SKM-1 treated with dmso at 0.1 percent for 144 hours (cell line): ENCODE data around the gene RNH1.

Experiments used
- DNase-seq: peaks from one replicate; lab custom pipeline; 2025; ENCODE audit not compliant: unreplicated experiment; lab: John Stamatoyannopoulos, UW

The RNH1 gene

GRCh38 chr11:459511-460220, 47.4 kb downstream of the RNH1 start:
- DNase-seq: no peak

- DNase-seq: no peak
Observed at GRCh38 chr11:457111-457760, 49.8 kb downstream of the RNH1 start.

GRCh38 chr11:456533-456932, 50.5 kb downstream of the RNH1 start:
- DNase-seq: no peak

- DNase-seq: no peak
Observed at GRCh38 chr11:455566-456147, 51.4 kb downstream of the RNH1 start.

GRCh38 chr11:454801-455565, 52.1 kb downstream of the RNH1 start:
- no peak for DNase-seq

- no peak for DNase-seq
Observed at GRCh38 chr11:454043-454442, 53.0 kb downstream of the RNH1 start.

GRCh38 chr11:453564-453963, 53.5 kb downstream of the RNH1 start:
- DNase-seq: no peak

DNA sequence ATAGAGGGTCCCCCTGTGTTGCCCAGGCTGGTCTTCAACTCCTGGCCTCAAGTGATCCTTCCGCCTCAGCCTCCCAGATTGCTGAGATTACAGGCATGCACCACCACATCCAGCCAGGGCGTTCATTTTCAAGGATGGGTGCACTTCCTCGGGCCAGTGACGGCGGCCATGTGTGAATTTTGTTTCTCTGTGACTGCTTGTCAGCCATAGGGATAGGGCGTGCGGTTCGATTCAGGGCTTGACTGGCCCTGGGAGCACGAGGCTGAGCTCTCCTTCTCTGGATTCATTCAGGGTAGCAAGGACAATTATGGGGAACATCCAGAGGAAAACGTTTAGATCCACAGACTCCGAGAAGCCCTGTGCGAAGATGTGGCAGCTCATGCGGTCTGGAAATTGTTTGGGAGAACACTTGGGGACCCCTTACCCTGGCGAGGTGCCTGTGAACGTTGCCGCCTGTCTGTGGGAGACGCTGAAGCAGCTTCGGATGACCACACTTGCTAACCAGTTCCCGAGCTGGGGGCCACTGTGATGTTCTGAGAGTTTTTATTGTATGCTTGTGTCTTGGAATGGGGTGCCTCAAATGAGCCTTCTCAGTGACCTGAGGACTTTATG, 54.0 kb downstream of the RNH1 start:
- no peak for DNase-seq

- no peak for DNase-seq
Observed at GRCh38 chr11:452203-452744, 54.8 kb downstream of the RNH1 start.

DNA sequence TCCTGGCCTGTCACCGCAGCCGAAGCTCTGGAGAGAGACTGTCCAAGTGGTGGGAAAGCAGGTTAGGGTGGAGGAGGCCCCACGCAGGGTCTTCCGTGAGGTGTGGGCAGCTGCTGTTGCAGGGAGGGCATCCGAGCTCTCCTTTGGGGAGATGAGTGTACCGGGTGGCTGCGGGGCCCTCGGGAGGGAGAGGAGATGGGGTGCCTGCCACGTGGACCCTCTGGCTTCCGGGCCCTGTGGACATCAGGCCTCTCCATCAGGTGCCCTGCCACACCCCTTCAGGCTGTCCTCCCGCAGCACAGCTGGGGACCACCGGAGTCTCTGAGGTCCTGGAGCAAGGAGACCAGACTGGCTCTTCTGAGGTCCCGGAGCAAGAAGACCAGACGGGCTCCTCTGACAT, 55.3 kb downstream of the RNH1 start:
- no peak for DNase-seq

DNA sequence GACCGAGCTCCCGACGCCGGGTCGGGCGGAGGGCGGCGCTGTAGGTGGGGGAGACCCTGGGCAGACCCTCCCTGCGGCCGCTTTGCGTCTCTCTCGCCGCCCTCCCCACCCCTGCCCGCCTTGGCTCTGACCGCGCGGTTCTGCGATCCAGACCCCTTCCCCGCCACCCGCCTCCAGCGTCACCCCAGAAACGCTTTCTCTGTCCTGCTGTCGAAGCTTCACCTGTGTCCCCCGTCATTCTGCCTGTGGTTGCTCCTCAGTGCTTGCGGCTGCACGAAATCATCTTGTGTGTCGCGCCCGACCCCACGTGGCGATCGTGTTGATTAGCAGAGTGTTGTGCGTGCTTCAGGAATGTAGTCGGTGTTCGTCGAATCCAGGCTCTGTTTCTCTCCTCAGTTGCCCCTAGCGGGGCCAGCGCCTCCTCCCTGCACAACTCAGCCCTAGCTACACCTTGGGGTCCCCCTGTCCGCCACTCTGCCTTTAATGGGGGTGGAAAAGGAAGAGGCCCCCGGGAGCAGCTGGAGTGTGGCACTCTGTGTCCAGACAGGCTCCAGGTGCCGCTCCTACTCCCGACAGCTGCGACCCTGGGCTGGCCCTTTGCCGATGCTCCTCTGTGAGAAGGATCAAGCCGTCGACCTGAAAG, 56.1 kb downstream of the RNH1 start:
- DNase-seq: peak; percentile 36

DNA sequence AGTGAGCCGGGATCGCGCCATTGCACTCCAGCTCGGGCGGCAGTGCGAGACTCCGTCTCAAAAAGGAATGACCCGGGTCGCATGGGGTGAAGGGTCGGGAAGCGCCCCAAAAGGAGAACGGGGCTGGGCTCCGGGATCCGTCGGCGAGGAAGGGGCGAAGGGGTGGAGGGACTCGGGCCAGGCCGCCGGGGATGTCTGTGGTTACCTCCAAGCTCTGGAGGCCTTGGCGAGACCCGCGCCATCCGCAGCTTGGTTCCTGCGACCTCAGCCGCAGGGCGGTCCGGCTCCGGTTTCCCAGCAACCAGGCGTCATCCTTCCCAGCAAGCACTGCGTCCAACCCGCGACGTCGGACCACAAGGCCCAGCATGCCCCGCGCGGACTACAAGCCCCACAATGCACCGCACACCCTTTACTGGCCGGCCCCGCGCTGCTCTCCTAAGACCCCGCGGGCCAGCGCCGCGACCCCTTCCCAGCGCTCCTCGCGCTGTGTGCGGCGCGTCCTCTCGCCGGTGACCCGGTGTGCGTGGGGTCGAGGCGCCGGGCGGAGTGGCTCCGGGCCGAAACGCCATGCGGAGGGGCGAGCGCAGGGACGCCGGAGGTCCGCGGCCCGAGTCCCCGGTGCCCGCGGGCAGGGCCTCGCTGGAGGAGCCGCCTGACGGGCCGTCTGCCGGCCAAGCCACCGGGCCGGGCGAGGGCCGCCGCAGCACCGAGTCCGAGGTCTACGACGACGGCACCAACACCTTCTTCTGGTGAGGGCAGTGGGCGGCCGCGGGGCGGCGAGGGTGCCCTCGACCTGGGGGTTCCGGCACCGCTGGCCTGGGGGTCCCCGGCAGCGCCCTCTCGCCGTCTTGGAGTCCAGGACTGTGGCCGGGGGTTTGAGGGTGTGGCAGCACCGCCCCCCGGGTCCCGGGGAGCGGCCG, 56.9 kb downstream of the RNH1 start, which contains the start of gene PTDSS2:
TSS of gene PTDSS2 (plus strand) at position 391 of the 920 bp plus-strand sequence. CDS start at position 568, 177 bp downstream.
- peak; percentile 94 for DNase-seq

GRCh38 chr11:447923-448731, 58.9 kb downstream of the RNH1 start:
- peak; percentile 90 for DNase-seq

- no peak for DNase-seq
Observed at GRCh38 chr11:446891-447290, 60.2 kb downstream of the RNH1 start.

DNA sequence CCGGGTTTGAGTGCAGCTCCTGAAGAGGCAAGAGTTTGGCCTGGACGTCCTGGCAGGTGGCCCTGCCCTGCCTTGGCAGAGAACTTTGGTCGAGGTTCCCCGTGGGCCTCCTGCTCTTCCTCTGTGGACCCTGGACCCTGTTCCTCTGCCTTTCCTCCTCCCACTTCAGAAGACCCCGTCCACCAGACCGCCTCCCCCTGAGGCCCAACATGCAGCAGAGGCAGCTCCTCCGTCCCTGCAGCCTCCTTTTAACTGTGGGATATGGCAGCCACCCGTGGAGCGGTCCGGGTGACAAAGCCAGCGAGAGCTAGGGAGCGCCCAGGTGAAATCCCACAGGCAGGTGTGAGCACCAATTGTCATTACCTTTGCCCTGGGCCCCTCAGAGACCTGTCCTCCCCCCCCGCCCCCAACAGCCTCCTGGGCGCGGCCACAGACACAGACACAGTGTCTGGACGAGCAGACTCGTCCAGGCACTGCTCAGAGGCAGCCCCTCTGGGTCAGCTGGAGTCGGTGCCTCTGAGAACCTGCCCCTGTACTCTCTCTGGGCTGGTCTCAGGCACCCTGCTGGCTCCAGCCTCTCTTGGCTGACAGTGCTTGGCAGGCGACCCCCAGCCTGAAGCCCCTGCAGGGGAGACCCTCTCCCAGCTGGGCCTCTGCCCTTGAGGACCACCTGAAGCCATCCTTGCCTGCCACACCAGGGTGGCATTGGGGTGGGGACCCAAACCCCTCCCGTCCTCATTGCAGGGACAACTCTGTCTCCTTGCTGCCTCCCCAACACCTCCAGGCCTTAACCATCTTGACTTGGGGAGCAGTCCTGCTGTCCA, 61.1 kb downstream of the RNH1 start:
- DNase-seq: no peak
